VCaP (cell line): Measurements from ENCODE around the gene TNFAIP1.

Experiments used
- H3K27ac ChIP-seq: fragments of 450-650 bp; 2 replicates; pipeline ENCODE4 v1.5.1; 2017
- CTCF ChIP-seq: fragments of 450-650 bp; conservative IDR thresholded peaks from 2 replicates; pipeline ENCODE4 v1.5.1; 2017; ENCODE audit warnings: mild to moderate bottlenecking, moderate library complexity

TNFAIP1 gene

GRCh38 chr17:28298449-28298848 is 37.1 kb upstream of the TNFAIP1 start:
- TF ChIP-seq CTCF: no peak
- no peak overlapping the region for H3K27ac ChIP-seq

- no peak overlapping the region for H3K27ac ChIP-seq
- no peak for TF ChIP-seq CTCF
Measured at GRCh38 chr17:28306954-28307401, 28.6 kb upstream of the TNFAIP1 start.

GRCh38 chr17:28313841-28314240 is 21.7 kb upstream of the TNFAIP1 start:
- H3K27ac ChIP-seq: no peak overlapping the region
- TF ChIP-seq CTCF: no peak

- no peak for TF ChIP-seq CTCF
- H3K27ac ChIP-seq: no peak overlapping the region
Measured at GRCh38 chr17:28315846-28316705, 19.5 kb upstream of the TNFAIP1 start.

- TF ChIP-seq CTCF: no peak
- H3K27ac ChIP-seq: peak overlapping the region; percentile 88
Measured at GRCh38 chr17:28317099-28317965, 18.2 kb upstream of the TNFAIP1 start.

GRCh38 chr17:28317966-28318758 is 17.4 kb upstream of the TNFAIP1 start:
- H3K27ac ChIP-seq: peak overlapping the region; percentile 88
- no peak for TF ChIP-seq CTCF
